Choroid plexus epithelial cell (primary cell): ENCODE measurements around the gene GNAZ.

Experiments used
- DNase-seq: peaks from one replicate; pipeline ENCODE4 v3.0.0-alpha.2; 2010; ENCODE audit warnings: low read depth
- H3K4me3 ChIP-seq: 2 replicates; pipeline ENCODE4 v1.5.1; 2011; ENCODE audit warnings: low read depth, mild to moderate bottlenecking, control low read depth, low read length, moderate library complexity
- CTCF ChIP-seq: conservative IDR thresholded peaks from 2 replicates; pipeline ENCODE4 v1.5.1; 2011; ENCODE audit warnings: low read depth, mild to moderate bottlenecking, control low read depth, inconsistent platforms, low read length, moderate library complexity

Gene GNAZ

GRCh38 chr22:23152238-23153114 lies 82.2 kb downstream of the GNAZ start:
- no peak for DNase-seq
- H3K4me3 ChIP-seq = no peak overlapping the region
- TF ChIP-seq CTCF = no peak

GRCh38 chr22:23153994-23154393 lies 83.7 kb downstream of the GNAZ start:
- no peak overlapping the region for H3K4me3 ChIP-seq
- no peak for DNase-seq
- TF ChIP-seq CTCF = no peak

GRCh38 chr22:23154461-23154860 lies 84.1 kb downstream of the GNAZ start:
- H3K4me3 ChIP-seq = no peak overlapping the region
- no peak for DNase-seq
- no peak for TF ChIP-seq CTCF

GRCh38 chr22:23155143-23155542 lies 84.8 kb downstream of the GNAZ start:
- H3K4me3 ChIP-seq = no peak overlapping the region
- DNase-seq = no peak
- no peak for TF ChIP-seq CTCF

GRCh38 chr22:23155831-23156230 lies 85.5 kb downstream of the GNAZ start:
- no peak overlapping the region for H3K4me3 ChIP-seq
- TF ChIP-seq CTCF = no peak
- no peak for DNase-seq

- no peak overlapping the region for H3K4me3 ChIP-seq
- no peak for DNase-seq
- TF ChIP-seq CTCF = peak; percentile 22
Observed at GRCh38 chr22:23156286-23156685, 86.0 kb downstream of the GNAZ start.
